Tibial artery (tissue), 4 donors: ENCODE data around the gene KCNIP4.

Experiments used
- DNase-seq, 2 donors: peaks; one replicate each; pipeline ENCODE4 v3.0.0-alpha.2; 2019
- H3K27ac ChIP-seq, 2 donors: fragments of 200-600 bp; sonication (generic) in 1 of 2; 1 replicate in 1 of 2; 2 replicates in 1 of 2; pipeline ENCODE4 v1.5.1; 2018 to 2019; ENCODE audit warnings: mild to moderate bottlenecking in 1 of 2
- H3K27me3 ChIP-seq, 2 donors: fragments of 200-600 bp; sonication (generic) in 1 of 2; one replicate each; pipeline versions ENCODE4 v1.5.1 to v1.6.0; 2016 to 2019
- H3K36me3 ChIP-seq, 3 donors: fragments of 200-600 bp; sonication (generic) in 2 of 3; one replicate each; pipeline ENCODE4 v1.5.1; 2016 to 2019; ENCODE audit warnings: mild to moderate bottlenecking in 2 of 3
- H3K4me1 ChIP-seq, 4 donors: fragments of 200-600 bp; sonication (generic) in 2 of 4; 1 replicate in 3 of 4; 2 replicates in 1 of 4; pipeline ENCODE4 v1.5.1; 2016 to 2019
- H3K4me3 ChIP-seq, 2 donors: fragments of 200-600 bp; sonication (generic) in 1 of 2; 1 replicate in 1 of 2; 2 replicates in 1 of 2; pipeline ENCODE4 v1.5.1; 2018 to 2019; ENCODE audit warnings: mild to moderate bottlenecking in 2 of 2
- H3K9me3 ChIP-seq, 3 donors: fragments of 200-600 bp; sonication (generic) in 1 of 3; one replicate each; pipeline ENCODE4 v1.5.1; 2016 to 2019
- intact Hi-C: fragments of 100-400 bp; cut with DNase I; formaldehyde crosslinking; loops from one replicate; pipeline ENCODE4 v1.15.0; 2023; ENCODE audit warnings: low total_unique reads
- TF ChIP-seq, protein P1 (sequence below), 2 experiments: fragments of 200-600 bp in 1 of 2; fragments of 450-650 bp in 1 of 2; IDR thresholded peaks; one replicate each; pipeline ENCODE4 v1.5.1; 2017 to 2019; ENCODE audit warnings: antibody characterized with exemption in 2 of 2, mild to moderate bottlenecking in 1 of 2, moderate library complexity in 1 of 2

The KCNIP4 gene

DNA sequence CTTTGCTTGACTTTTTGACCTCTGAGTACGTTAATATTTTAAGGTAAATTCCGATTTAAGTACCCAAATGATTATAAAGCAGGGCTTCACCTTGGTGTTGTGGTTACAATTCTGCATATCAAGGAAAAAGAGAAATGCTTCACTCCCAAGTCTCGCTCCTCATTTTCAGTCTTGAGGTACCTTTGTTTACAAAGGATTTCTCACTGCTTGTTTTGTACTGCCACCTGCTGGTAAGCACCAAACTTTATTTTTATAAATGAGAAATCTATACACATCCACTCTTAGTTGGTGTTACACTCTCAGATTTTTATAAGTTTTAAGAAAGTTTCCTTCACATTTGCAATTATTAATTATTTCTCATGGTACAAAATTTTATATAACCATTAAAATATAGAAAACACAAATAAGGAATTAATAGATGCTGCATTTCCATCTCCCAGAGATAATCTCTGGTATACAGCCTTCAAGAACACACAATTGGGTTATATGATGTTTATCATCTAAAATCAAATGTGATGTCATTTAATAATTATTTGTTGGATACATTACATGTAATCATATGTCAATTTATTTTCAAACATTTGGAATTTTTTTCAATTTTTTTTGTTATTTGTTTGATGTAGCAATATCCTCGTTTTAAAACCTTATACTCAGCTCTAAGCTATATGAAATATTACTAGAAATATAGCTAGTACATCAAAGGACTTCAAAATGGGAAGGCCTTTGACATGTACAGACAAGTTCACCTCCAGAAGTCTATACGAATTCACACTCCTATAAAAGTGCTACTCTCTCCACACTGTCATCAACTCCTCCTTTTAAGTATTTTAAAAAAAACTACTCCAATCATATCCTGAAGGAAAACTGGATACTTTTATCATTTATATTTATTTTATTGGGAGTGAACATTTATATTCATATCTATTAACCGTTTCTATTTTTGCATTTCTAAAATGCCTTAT, 179.9 kb downstream of the KCNIP4 start:
- H3K27ac ChIP-seq, result no peak overlapping the region
- no peaks in the 10 kb centered on the region for H3K9me3 ChIP-seq
- no peaks in the 10 kb centered on the region for H3K27me3 ChIP-seq
- TF ChIP-seq, protein P1, sequence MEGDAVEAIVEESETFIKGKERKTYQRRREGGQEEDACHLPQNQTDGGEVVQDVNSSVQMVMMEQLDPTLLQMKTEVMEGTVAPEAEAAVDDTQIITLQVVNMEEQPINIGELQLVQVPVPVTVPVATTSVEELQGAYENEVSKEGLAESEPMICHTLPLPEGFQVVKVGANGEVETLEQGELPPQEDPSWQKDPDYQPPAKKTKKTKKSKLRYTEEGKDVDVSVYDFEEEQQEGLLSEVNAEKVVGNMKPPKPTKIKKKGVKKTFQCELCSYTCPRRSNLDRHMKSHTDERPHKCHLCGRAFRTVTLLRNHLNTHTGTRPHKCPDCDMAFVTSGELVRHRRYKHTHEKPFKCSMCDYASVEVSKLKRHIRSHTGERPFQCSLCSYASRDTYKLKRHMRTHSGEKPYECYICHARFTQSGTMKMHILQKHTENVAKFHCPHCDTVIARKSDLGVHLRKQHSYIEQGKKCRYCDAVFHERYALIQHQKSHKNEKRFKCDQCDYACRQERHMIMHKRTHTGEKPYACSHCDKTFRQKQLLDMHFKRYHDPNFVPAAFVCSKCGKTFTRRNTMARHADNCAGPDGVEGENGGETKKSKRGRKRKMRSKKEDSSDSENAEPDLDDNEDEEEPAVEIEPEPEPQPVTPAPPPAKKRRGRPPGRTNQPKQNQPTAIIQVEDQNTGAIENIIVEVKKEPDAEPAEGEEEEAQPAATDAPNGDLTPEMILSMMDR (IDR thresholded peaks at IDR 0.05), result peak; percentile 24 to 45
- DNase-seq, result no peak
- no peak overlapping the region for H3K4me3 ChIP-seq
- no peaks in the 10 kb centered on the region for H3K4me1 ChIP-seq
- H3K36me3 ChIP-seq, result no peaks in the 10 kb centered on the region
- intact Hi-C loops, result no loop called here

DNA sequence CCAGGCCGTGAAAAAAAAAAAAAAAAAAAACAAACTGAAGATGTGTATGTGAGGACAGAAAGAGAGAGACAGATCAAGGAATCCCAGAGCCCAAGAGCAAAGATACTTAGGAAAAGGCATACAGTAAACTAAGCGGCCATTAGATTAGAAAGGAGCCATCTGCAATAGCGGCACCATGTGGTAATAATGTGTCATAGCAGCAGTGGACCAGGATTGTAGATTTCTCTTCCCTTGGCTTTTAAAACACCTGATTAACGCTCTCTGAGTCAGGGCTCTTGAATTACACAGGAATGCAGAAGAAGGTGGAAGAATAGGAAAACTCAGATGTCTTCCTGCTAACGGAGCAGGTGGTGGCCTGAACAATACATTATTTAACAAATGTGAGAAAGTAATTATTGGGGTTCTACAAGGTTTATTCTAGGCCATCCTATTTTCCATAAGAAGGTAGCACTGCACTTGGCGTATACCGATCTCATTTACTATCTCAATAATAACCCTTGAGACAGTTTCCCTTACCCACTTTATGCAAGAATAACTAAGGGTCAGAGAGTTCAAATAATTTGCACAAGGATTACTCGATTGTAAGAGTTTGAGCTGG, 182.7 kb downstream of the KCNIP4 start:
- no peak for DNase-seq
- Histone ChIP-seq H3K27me3 (no peaks in the 10 kb centered on the region), H3K4me1 (no peaks in the 10 kb centered on the region), H3K9me3 (no peaks in the 10 kb centered on the region), H3K27ac (no peak overlapping the region), H3K4me3 (no peak overlapping the region), H3K36me3 (no peaks in the 10 kb centered on the region)
- TF ChIP-seq, protein P1 (IDR thresholded peaks at IDR 0.05), result peak; percentile 45 to 65
- intact Hi-C loops, result no loop called here

DNA sequence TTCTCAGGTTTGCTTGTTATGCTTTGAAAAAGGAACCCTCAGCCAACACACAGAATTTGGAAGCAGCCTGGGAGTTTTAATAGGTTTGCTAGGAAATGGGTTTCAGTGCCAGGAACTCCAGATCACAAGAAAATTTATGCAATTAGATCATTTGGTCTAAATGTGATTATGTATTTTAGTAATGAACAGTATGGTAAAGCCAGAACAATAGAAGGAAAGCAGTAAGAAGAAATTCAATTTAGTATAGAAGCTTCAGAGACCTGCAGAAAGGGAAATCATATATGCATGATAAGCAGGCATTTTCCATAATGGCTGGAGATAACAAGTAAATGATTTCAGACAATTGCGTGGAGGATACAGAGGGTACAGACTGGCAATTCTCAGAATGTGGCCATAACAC, 184.7 kb downstream of the KCNIP4 start:
- Histone ChIP-seq H3K9me3 (no peaks in the 10 kb centered on the region), H3K4me1 (no peaks in the 10 kb centered on the region), H3K4me3 (no peak overlapping the region), H3K36me3 (no peaks in the 10 kb centered on the region), H3K27ac (no peak overlapping the region), H3K27me3 (peaks cover 0 to 3% of the 10 kb centered on the region in 2 donors)
- DNase-seq, result no peak
- intact Hi-C loops, result no loop called here
- TF ChIP-seq, protein P1 (IDR thresholded peaks at IDR 0.05), result no peak

DNA sequence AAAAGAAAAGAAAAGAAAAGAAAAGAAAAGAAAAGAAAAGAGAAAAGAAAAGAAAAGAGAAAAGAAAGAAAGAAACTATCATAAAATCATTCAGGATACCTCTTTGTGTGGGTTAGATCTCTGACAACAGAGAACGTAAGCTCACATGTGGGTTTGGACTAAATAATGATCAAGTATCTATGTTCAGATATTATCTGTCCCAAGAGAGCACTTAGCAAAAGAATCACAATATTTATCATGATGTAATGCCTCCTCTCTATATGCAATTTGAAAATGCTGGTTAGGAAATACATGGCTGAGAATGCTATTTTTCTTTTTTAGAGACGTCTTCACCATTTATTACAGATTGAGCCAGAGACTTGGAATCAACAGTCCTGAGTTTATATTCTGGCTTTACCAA, 191.3 kb downstream of the KCNIP4 start:
- Histone ChIP-seq H3K4me3 (no peak overlapping the region), H3K9me3 (no peaks in the 10 kb centered on the region), H3K27me3 (peaks cover 0 to 3% of the 10 kb centered on the region in 2 donors), H3K4me1 (no peaks in the 10 kb centered on the region), H3K36me3 (no peaks in the 10 kb centered on the region), H3K27ac (no peak overlapping the region)
- TF ChIP-seq, protein P1 (IDR thresholded peaks at IDR 0.05), result no peak
- intact Hi-C loops, result no loop called here
- no peak for DNase-seq

DNA sequence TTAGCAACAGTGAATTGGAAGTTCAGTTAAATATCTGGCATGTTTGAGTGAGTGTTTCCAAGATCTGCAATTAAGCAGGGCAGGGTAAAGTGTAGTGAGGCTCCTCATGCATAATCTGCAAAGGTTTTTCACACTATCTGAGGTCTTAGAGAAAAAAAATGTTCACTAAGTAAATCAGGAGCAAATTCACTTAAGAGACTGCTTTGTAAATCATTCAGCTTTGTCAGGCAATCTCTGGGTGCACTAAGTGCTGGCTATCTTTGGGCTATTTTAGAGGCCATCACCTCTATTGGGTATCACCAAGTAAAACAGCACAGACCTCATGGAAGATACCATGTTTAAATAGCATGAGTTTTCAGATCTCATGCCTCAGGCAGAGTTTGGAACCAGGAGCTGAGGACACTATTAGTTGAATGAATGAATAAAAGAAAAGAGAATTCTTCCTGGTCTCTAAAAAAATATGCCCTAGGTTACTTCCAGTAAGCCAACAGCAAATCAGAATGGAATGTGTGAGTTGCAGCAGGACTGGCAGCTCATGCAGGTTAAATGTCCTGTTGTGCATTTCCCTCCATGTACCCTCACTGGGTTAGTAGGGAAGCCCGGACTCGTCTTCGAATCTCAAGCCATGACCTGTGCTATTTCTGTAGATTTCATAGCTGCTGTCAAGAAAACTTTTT, 195.3 kb downstream of the KCNIP4 start:
- TF ChIP-seq, protein P1 (IDR thresholded peaks at IDR 0.05), result no peak
- H3K4me3 ChIP-seq, result no peak overlapping the region

More for the DNA sequence above, 195.3 kb downstream of the KCNIP4 start:
- Histone ChIP-seq H3K4me1 (no peaks in the 10 kb centered on the region), H3K27ac (no peak overlapping the region), H3K36me3 (no peaks in the 10 kb centered on the region), H3K27me3 (no peaks in the 10 kb centered on the region), H3K9me3 (no peaks in the 10 kb centered on the region)
- intact Hi-C loops, result no loop called here
- DNase-seq, result no peak
